LNCAP (cell line): Measurements from ENCODE around the gene CCR4.

Experiments used
- CTCF ChIP-seq: fragments of 450-650 bp; IDR thresholded peaks from 2 replicates; pipeline ENCODE4 v1.5.1; 2017; ENCODE audit warnings: mild to moderate bottlenecking

The CCR4 gene

GRCh38 chr3:33001889-33002288 lies 50.4 kb downstream of the CCR4 start:
- TF ChIP-seq CTCF = no peak

- no peak for TF ChIP-seq CTCF
Measured at GRCh38 chr3:33003308-33003707, 51.9 kb downstream of the CCR4 start.

- no peak for TF ChIP-seq CTCF
Measured at GRCh38 chr3:33004205-33004604, 52.8 kb downstream of the CCR4 start.

- TF ChIP-seq CTCF = no peak
Measured at GRCh38 chr3:33004961-33005360, 53.5 kb downstream of the CCR4 start.
